AG09319 (cell line): ENCODE results near the gene CHMP3.
"Not testable (repeated sequence)": the region's sequence is repeated elsewhere in the genome, so short reads cannot be mapped to it uniquely, and the experiment has no call there.

Source experiments
- DNase-seq: peaks from one replicate; pipeline ENCODE4 v3.0.0-alpha.2; 2010; ENCODE audit warnings: low read depth; ENCODE audit errors: extremely low read depth
- TF ChIP-seq, protein P1 (sequence below): IDR thresholded peaks from 2 replicates; pipeline ENCODE4 v1.5.1; 2011; ENCODE audit warnings: low read depth, mild to moderate bottlenecking, inconsistent platforms, low read length, moderate library complexity

CHMP3 gene

DNA sequence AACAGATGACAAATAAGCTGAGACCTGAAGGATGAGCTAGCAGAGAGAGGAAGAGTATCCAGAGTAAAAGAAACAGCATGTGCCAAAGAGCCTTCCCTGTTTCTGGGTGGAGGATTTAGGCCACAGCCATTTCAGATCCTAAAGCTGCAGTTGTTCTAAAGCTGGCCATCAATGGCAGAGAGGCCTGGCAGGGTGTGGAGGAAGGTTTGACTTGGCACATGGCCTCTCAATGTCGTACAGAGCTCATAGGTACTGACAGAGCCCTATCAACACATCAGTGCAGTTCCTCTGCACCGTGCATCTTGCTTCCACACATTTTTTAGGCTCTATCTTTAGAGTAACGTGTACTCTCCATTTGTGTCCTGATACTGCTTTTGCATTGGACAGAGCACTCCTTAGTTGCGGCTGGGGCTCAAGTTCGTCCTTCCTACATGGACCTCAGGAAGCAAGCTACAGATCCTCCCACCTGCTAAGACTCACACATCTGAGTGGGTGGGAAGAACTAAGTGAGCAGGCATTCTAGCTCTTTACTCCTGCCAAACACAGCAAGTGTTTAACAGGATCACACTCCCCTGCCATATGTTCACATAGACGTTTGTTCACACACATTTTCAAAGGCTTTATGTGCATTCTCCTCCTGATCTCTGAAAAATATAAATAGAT, 3.0 kb upstream of the CHMP3 start:
- no peak for DNase-seq
- TF ChIP-seq, protein P1, sequence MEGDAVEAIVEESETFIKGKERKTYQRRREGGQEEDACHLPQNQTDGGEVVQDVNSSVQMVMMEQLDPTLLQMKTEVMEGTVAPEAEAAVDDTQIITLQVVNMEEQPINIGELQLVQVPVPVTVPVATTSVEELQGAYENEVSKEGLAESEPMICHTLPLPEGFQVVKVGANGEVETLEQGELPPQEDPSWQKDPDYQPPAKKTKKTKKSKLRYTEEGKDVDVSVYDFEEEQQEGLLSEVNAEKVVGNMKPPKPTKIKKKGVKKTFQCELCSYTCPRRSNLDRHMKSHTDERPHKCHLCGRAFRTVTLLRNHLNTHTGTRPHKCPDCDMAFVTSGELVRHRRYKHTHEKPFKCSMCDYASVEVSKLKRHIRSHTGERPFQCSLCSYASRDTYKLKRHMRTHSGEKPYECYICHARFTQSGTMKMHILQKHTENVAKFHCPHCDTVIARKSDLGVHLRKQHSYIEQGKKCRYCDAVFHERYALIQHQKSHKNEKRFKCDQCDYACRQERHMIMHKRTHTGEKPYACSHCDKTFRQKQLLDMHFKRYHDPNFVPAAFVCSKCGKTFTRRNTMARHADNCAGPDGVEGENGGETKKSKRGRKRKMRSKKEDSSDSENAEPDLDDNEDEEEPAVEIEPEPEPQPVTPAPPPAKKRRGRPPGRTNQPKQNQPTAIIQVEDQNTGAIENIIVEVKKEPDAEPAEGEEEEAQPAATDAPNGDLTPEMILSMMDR, result no peak

DNA sequence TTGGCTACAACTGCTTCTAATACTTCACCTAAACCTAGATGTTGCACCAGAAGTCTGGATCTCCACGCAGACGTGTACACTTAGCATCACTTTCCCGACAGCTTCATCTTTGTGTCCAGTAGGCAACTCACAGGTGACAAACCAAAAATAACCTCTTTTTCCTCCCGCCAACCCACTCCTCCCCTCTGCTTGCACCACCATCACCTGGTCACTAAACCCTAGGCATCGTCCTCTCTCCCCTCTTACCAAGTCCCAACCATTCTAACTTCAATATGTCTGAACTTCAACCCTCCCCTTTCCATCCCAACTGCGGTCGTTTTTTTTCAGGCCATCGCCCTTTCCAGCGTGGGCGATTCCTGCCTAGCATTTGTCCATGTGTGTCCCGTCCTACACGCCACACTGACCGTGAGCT, 413 bp upstream of the CHMP3 start:
- TF ChIP-seq, protein P1, result no peak
- no peak for DNase-seq

DNA sequence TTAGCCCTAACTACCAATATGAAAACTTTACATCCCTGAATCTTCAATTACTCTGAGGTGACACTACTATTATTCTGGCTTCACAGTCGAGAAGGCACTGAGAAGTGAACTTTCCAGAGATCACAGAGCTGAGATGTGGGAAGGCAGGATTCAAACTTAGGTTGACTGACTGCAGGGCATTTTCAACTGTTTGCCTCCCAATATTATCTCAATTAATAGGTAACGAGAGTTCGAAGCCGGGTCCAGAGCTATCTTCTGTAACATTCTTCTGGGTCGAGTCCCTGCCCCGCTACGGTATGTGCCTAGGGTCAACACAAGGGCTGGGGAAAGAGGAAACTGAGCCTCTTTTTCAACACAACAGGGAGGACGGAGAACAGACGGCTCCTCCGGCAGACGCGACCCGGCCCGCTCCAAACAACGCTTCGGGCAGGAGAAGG, 740 bp downstream of the CHMP3 start:
- DNase-seq, result no peak
- TF ChIP-seq, protein P1, result no peak

DNA sequence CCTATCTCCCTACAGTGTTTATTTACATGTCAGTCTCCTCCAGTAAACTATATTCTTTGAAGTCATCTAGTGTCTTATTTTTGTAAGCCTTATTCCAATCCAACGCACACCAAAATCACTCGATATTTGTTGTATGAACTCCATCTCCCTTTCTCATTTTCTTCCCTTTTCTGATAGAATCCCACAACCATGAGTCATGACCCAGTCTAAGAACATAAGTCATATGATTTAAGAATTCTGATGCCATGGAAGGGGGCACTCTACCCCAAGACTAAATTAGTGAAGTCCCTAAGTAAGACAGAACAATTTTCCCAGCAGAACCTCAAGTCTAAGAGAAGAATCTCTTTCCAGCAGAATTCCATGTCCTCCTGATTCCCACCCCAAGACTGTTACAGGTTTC, 5.4 kb downstream of the CHMP3 start:
- no peak for DNase-seq
- TF ChIP-seq, protein P1, result no peak

DNA sequence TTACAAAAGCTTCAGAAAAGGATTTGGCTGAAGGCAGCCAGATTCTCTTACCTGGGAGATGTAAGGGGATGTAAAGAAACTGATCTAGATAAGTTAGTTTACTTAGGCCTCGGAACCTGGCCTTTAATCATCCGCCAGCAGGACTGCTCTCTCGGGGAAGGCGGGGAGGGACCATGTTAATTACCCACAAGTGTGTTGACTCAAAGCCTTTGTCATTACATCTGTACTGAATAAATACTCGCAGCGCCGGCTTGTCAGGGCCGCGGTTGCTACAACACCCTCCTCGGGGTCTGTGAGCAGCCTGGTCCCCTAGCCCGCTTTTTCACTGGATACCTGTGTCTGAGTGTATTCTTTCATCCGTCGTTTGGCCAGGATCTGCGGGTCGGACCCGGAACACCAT, 6.7 kb downstream of the CHMP3 start:
- TF ChIP-seq, protein P1, result no peak
- DNase-seq, result no peak

DNA sequence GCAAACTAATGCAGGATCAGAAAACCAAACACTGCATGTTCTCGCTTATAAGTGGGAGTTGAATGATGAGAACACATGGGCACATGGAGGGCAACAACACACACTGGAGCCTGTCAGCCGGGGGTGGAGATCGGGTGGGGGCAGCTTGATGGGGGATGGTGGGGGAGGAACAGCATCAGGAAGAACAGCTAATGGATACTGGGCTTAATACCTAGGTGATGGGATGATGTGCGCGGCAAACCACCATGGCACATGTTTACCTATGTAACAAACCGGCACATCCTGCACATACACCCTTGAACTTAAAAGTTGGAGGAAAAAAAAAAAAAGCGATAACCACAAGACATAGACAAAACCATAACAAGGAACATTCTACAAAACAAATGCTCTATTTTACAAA, 10.4 kb downstream of the CHMP3 start:
- TF ChIP-seq, protein P1, result no peak
- no peak for DNase-seq

DNA sequence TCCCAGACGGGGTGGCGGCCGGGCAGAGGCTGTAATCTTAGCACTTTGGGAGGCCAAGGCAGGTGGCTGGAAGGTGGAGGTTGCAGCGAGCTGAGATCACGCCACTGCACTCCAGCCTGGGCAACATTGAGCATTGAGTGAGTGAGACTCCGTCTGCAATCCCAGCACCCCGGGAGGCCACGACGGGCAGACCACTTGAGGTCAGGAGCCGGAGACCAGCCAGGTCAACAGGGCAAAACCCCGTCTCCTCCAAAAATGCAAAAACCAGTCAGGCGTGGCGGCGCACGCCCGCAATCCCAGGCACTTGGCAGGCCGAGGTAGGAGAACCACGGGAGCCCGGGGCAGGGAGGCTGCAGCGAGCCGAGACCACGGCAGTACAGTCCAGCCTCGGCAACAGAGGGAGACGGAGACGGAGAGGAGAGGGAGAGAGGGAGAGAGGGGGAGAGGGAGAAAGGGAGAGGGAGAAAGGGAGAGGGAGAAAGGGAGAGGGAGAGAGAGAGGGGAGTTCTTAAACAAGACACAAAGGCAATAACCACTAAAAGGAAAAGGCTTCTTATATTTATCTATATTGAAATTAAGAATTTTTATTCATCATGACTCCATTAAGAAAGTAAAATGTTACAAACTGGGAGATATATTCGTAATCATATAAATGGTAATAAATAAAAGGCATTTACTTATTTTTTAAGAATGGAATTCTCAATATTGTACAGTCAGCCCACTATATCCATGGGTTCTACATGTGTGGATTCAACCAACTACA, 13.1 kb downstream of the CHMP3 start:
- DNase-seq, result not testable (repeated sequence)

DNA sequence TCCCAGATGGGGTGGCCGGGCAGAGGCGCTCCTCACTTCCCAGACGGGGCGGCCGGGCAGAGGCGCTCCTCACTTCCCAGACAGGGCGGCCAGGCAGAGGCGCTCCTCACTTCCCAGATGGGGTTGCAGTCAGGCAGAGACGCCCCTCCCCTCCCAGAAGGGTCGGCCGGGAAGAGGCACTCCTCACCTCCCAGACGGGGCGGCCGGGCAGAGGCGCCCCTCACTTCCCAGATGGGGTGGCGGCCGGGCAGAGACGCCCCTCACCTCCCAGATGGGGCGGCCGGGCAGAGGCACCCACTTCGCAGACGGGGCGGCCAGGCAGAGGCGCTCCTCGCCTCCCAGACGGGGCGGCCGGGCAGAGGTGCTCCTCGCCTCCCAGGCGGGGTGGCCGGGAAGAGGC, 13.8 kb downstream of the CHMP3 start:
- DNase-seq, result not testable (repeated sequence)

DNA sequence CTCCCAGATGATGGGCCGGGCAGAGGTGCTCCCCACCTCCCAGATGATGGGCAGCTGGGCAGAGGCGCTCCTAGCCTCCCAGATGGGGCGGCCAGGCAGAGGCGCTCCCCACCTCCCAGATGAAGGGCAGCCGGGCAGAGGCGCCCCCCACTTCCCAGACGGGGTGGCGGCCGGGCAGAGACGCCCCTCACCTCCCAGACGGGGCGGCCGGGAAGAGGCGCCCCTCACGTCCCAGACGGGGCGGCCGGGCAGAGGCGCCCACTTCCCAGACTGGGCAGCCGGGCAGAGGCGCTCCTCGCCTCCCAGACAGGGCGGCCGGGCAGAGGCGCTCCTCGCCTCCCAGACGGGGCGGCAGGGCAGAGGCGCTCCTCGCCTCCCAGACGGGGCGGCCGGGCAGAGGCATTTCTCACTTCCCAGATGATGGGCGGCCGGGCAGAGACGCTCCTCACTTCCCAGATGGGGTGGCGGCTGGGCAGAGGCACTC, 14.3 kb downstream of the CHMP3 start:
- not testable (repeated sequence) for DNase-seq

DNA sequence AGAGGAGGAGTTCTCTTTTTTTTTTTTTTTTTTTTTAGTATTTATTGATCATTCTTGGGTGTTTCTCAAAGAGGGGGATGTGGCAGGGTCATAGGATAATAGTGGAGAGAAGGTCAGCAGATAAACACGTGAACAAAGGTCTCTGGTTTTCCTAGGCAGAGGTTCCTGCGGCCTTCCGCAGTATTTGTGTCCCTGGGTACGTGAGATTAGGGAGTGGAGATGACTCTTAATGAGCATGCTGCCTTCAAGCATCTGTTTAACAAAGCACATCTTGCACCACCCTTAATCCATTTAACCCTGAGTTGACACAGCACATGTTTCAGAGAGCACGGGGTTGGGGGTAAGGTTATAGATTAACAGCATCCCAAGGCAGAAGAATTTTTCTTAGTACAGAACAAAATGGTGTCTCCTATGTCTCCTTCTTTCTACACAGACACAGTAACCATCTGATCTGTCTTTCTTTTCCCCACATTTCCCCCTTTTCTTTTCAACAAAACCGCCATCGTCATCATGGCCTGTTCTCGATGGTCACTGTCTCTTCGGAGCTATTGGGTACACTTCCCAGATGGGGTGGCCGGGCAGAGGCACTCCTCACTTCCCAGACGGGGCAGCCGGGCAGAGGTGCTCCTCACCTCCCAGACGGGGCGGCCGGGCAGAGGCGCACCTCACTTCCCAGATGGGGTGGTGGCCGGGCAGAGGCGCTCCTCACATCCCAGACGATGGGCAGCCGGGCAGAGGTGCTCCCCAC, 14.9 kb downstream of the CHMP3 start:
- DNase-seq, result not testable (repeated sequence)

DNA sequence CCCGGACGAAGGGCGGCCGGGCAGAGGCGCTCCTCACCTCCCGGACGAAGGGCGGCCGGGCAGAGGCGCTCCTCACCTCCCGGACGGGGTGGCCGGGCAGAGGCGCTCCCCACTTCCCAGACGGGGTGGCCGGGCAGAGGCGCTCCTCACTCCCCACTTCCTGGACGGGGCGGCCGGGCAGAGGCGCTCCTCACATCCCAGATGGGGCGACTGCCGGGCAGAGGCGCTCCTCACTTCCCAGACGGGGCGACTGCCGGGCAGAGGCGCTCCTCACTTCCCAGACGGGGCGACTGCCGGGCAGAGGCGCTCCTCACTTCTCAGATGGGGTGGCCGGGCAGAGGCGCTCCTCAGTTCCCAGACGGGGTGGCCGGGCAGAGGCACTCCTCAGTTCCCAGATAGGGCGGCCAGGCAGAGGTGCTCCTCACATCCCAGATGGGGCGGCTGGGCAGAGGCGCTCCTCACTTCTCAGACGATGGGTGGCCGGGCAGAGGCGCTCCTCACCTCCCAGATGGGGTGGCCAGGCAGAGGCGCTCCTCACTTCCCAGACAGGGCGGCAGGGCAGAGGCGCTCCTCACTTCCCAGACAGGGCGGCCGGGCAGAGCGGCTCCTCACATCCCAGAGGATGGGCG, 17.8 kb downstream of the CHMP3 start:
- DNase-seq, result not testable (repeated sequence)
